ENCODE results near the gene CDC37.
"Not testable (repeated sequence)": the region's sequence is repeated elsewhere in the genome, so short reads cannot be mapped to it uniquely, and the experiment has no call there.

Gene CDC37

DNA sequence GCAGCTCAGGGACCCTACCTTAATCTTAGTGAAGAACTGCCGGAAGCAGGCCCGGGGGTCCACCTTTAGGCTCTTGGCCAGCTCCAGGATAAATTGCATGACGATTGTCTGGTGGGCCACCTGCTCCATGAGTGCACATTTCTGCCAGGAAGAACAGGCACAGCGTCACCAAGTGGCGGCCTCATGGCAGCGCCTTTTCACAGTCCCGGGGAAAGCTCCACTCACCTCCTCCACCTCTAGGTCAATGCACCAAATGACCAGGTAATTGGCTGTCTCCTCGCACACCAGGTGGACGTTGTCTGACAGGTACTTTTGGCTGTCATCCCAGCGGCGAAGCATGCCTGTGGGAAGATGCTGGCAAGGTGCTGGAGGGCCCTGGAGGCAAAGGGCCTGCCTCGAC, 8.3 kb downstream of the CDC37 start:
- no peak for DNase-seq (ENCODE audit: low spot score)

DNA sequence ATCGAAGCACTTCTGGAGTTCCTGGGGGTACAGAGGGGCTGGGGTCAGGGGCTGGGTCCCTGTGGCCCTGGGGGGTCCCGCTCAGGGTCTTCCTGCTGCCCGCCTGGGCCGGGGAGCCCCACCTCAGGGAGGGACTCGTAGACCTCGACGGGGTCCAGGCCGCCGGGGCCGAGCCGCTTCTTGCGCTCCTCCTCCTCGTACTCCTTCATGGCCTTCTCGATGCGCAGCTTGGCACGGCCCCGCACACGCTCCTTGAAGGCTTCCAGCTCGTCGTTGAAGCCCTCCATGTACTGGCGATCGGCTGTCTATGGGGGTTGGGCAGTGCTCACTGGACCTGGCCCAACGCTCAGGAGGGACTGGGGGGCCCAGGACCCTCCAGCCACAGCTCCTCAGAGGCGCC, 10.2 kb downstream of the CDC37 start:
- DNase-seq (ENCODE audit: low spot score) = no peak

DNA sequence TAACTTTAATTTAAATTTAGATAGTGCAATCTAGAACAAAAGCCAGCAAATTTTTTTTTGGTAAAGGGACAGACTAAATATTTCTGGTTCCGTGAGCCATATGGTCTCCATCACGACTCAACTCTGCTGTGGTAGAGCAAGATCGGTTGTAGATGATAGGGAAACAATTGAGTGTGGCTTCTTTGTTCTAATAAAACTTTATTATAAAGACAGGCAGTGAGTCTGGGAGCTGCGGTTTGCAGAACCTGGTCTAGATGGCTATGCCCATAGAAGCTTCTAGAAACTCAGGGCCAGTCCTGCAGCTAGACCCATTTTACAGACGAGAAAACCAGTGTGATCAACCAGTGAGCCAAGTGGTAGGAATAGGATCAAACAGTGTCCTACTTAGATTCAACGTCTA, 11.2 kb downstream of the CDC37 start:
- DNase-seq (ENCODE audit: low spot score) = no peak

DNA sequence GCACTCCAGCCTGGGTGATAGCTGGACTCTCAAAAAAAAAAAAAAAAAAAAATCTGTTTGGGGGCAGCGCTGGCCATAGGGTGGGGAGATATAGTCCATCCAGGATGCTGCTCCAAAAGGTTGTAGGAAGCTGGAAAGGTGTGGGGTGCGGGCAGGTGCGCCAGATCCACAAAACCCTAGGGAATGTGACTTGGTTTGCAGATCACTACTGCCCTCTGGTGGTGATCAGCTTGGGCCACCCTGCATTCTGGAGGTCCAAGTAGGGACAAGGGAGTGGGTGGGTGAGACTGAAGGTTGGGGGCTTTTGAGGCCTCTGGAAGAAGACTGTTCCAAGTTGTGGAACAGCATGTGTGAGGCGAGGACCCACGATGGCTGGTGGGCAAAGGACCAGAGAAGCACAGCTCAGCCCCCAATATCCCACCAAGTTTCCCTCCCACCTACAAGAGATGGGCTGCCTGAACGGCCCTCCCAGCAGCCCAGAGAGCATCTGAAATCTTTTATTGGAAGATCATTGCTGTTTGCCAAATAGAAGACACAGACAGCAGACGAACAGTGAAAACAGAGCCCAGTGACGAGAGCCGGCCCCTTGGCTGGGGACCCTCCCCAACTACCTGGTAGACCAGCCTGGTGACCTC, 12.6 kb downstream of the CDC37 start:
- DNase-seq (ENCODE audit: low spot score) = peak; percentile 81

DNA sequence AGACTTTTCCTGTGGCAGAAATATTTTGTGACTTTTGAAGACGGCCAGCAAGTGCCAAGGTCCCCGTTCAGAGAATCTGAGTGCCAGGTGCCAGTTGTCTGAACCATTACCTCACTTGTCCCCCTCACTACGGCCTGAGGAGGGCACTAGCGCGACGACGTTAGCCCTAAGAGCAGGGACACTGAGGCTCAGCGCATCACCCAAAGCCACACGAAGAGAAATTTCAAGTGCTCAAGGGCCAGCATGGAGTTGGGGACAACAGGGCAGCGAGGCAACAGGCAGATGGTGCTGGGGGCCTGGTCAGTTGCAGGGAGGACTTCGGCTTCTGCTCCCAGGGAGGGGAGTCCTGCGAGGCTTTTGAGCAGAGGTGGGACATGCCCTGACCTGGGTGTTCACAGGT, 13.5 kb downstream of the CDC37 start:
- DNase-seq (ENCODE audit: low spot score) = peak; percentile 21

DNA sequence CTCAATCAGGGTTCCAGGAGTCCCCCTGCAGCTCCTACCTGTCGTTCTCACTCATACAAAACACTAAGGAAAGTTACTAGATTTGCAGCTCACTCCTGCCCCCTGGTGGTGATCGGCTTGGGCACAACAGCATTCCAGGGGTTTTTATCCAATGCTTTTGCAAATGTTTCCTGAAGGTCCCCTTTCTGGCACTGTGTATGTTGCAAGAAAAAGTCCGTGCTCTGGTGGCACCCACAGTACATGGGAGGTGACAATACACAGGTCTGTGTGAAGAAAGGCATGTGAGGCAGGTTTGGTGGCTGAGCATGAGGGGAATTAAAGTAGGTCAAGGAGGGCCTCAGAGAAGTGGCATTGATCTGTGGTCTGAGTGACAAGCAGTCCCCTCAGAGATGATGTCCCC, 14.4 kb downstream of the CDC37 start:
- peak; percentile 88 for DNase-seq (ENCODE audit: low spot score)

DNA sequence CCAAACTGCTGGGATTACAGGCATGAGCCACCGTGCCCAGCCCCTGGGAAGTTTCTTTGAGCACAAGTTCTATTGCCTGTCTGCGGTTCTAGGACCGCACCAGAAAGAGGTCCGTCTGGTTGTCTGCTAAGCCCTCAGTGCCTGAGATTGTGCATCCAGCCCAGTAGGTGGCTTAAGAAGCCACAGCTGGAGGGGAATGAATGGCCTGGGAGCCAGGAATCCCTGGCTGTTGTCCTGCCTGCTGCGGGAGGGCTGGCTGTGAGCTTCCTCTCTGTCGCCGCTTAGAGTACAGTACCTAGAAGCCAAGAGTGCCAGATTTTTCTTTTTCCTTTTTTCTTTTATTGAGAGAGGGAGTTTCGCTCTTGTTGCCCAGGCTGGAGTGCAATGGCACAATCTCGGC, 18.8 kb downstream of the CDC37 start:
- no peak for DNase-seq (ENCODE audit: low spot score)

DNA sequence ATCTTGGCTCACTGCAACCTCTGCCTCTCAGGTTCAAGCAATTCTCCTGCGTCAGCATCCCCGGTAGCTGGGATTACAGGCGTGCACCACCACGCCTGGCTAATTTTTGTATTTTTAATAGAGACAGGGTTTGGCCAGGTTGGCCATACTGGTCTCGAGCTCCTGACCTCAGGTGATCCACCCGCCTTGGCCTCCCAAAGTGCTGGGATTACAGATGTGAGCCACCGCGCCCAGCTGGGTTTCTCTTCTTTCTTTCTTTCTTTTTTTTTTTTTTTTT, 20.2 kb downstream of the CDC37 start:
- DNase-seq (ENCODE audit: low spot score) = not testable (repeated sequence)

DNA sequence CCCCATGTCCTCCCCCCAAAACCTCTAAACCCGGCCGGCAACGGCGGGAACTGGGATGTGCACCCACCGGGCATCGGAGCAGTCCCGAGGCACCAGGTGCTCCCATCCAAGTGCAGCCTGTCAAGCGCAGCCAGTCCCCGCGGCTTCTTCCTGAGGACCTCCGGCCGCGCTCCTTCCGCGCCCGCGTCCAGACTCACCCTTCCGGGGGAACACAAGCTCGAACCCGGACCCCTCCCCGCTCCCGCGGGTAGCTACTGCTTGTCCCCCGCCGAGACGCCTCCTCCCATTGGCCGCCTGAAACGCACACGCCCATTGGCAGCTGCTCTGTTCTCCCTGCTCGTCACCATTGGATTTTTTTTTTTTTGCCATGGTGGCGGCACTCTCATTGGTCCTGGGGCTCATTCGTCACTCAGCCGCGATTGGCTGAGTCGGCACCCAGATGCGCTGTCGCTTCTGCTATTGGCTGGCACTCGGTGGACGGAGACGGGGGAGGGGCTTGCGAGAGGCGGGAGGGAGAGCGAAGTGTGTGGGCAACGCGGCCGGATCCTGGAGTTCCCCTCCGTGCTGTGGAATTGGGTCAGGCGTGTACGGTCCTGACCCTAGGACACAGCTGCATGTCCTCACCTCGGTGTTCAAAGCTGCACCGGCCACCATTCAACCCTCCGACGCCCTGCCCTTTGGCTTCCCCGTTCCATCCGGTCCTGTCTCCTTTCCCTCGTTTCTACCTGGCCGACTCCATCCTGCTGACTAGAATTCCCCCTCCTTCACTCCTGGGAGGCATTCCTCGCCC, 22.8 kb downstream of the CDC37 start, which contains the start of gene TYK2:
Gene TYK2 (minus strand): TSS at position 260 of the 790 bp plus-strand sequence. CDS start 2,166 bp downstream, outside the sequence.
- DNase-seq (ENCODE audit: low spot score) = peak; percentile 99

DNA sequence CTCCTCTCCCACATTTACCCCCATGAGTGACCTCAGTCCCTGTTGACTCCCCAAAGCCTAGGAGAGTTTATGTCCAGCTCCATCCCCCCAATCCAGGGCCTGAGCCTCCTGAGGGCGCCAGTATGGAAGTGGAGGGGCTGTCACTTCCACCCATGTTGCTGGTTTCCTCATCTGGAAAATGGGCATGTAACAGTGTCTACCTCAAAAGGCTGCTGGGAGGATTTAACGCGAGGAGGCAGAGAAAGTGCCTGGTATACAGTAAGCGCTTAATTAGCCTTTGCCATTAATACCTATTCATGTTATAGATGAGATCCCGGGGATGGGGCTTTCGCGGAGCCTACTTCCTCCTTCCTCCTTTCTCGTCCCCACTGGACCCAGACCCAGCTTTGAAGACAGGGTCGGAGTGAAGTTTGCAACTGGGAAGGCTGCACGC, 23.4 kb downstream of the CDC37 start:
- no peak for DNase-seq (ENCODE audit: low spot score)

DNA sequence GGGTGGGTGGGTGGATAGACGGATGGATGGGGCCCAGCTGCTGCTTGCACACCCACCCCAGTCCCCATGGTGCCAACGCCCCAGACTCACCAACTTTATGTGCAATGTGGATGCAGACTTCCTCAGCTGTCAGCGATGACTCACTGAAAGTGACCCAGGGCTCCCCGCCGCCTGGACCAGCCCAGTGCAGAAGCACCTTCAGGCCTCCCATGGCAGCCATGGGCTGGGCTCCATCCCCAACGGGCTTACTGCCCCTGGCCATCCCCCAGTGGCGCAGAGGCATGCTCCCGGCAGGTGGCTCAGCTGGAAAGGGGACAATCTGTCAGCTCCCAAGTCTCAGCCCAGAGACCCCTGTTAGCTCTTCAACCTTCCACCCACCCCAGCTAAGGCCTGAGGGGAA, 25.2 kb downstream of the CDC37 start:
- no peak for DNase-seq (ENCODE audit: low spot score)

DNA sequence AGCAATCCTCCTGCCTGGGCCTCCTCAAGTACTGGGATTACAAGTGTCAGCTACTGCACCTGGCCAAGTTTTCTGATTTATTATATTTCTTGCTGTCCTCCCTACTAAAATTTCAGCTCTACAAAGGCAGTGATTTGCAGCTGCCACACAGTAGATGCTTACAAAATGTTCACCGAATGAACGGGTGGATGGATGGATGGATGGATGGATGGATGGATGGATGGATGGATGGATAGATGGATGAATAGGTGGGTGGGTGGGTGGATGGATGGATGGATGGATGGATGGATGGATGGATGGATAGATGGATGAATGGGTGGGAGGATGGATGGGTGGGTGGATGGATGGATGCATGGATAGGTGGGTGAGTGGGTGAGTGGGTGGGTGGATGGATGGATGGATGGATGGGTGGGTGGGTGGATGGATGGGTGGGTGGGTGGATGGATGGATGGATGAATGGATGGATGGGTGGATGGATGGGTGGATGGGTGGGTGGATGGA, 26.2 kb downstream of the CDC37 start:
- not testable (repeated sequence) for DNase-seq (ENCODE audit: low spot score)

DNA sequence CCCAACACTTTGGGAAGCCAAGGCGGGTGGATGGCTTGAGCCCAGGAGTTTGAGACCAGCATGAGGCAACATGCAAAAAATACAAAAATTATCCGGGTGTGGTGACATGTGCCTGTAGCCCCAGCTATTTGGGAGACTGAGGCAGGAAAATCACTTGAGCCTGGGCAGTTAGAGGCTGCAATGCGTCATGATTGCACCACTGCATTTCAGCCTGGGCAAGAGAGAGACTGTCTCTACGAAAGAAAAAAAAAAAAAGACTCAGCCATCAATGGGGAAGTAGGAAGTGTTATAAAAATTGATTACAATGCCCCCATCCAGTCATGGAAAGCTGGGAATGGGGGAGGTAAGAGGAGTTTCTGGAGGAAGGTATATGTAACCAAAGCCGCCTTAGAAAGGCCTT, 28.4 kb downstream of the CDC37 start:
- DNase-seq (ENCODE audit: low spot score) = no peak

DNA sequence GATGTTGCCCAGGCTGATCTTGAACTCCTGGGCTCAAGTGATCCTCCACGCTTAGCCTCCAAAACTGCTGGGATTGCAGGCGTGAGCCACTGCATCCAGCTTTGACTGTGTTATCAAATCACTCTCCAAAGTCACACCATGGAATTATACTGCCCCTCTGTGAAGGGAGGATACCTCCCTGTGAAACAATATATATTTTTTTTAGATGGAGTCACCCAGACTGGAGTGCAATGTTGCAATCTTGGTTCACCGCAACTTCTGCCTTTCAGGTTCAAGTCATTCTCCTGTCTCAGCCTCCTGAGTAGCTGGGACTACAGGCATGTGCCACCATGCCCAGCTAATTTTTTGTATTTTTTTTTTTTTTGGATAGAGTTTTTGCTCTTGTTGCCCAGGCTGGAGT, 30.7 kb downstream of the CDC37 start:
- no peak for DNase-seq (ENCODE audit: low spot score)

DNA sequence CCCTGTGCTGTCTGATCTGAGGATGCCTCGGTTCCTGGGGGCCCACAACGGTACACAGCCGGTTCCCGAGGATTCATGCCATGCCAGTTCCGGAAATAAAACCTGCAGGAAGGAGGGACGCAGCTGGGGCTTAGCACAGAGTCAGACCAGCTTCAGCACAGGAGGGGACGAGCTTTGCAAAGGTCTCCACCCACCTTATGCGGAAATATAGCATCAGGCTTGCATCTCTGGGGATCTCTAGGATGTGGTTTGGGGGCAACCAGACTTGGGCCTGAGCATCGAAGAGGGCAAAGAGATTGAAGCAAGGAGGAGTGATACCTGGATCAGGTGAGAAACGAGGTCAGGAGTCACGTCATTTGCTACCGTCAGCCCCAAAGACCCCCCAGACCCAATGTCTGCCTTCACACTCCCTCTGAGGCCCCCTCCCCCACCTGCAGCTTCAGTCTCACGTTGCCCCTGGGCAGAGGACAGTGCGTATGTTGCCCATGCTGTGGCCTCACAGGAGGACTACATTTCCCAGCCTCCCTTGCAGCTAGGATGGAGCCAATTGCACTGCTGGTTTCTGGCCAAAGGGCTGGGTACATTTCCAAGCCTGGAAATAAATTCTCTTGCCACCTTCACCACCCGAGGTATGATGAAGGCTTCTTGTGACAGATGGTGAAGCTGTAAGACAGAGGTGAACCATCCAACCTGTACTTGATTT, 35.1 kb downstream of the CDC37 start:
- DNase-seq (ENCODE audit: low spot score) = no peak

DNA sequence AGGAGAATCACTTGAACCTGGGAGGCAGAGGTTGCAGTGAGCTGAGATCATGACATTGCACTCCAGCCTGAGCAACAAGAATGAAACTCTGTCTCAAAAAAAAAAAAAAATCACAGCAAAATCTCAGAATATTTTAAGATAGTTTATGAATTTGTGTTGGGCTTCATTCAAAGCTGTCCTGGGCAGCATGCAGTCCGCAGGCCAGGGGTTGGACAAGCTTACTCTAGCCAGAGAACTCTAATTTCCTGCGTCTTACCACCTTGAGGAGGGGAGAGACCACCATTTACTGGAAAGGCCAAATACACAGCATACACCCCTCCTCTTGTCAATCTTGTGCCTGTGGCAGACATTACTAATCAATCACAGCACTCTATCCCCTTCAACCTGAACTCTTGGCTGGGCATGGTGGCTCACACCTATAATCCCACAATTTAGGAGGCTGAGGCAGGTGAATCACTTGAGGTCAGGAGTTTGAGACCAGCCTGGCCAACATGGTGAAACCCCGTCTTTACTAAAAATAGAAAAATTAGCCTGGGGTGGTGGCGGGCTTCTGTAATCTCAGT, 36.3 kb downstream of the CDC37 start:
- DNase-seq (ENCODE audit: low spot score) = not testable (repeated sequence)

DNA sequence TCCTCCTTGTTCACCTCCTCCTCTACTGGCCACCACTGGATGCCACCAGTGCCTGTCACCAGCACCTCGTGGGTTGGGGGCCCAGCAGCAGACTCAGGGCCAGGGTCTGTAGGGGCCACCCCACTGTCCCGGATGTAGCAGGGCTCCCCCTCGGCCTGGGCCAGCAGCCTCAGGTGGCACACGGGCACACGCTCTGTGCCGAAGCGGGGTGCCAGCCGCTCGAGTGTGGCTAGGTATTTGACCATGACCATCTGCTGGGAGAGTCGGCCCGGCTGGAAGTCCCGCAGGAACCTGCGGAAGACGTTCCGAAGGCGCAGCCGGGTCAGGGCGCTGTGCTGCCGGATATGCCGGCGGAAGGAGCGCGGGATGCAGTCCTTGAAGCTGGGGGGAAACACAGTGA, 37.8 kb downstream of the CDC37 start:
- no peak for DNase-seq (ENCODE audit: low spot score)

DNA sequence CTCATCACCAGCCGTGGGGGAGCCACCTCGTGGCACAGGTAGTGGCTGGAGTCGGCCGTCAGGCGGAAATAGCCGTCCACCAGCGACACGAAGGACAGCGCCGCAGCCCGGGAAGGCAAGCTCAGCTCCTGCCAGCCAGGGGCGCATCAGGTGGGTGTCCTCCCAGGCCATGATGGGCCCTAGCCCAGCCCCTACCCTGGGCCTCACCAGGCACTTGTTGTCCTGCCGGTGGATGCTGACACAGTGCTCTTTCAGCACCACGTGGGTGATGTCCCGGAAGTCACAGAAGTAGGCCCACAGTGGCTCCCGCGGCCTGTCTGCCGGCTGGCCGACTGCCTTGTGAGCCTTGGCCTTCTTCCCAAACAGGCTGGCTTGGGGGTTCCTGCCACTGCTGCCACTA, 38.7 kb downstream of the CDC37 start:
- no peak for DNase-seq (ENCODE audit: low spot score)

DNA sequence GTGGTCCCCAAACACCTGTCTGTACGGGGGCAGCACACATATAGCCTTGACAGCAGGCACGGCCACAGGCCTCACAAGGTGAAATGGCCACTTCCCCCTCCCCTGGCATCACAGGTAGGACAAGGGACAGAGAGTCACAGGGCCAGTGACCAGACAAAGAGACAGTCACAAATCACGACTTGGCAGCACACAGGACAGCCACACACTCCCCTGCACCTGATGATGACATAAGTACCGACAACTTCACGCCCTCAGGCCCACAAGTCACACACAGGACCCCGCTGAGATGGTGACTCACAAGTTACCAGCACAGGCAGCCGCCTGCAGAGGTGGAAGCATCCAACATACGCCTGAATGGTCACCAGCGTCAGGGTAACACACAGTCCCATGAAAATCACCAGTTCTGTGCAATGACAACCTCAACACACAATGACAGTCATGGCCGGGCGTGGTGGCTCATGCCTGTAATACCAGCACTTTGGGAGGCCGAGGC, 39.5 kb downstream of the CDC37 start:
- no peak for DNase-seq (ENCODE audit: low spot score)

DNA sequence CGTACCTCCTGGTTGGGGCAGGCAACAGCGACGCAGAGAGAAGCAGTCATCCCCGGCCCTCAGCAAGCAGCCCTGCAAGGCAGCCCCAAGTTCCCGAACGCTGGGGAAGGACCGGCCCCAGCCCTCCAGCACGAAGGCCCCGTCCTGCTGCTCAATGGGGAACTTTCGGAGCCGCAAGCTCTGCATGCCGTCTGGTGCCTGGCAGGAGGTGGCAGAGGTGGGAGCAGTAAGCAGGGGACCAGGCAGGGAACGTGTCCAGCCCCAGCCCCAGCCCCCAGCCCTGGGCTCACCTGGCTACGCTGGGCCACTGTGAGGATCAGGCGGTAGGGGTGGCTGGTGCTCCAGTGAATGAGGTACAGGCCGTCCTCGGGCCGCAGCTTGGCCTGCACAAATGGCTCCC, 41.1 kb downstream of the CDC37 start:
- DNase-seq (ENCODE audit: low spot score) = no peak

DNA sequence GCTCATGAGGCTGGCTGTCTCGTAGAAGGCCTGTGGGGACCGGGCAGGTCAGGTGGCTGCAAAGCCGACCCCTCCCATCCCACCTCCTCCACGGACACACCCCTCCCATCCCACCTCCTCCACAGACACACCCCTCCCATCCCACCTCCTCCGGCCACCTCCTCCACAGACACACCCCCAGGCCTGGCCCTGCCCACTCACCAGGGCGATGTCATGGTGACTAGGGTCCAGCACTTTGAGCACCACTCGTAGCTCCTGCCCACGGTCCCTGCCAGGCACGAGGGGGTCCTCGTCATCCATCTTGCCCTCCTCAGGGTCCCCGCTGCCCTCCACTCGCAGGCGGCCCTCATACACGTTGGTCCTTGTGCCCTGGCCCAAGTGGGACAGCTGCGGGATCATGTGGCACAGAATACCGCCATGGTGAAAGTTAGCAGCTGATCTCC, 41.8 kb downstream of the CDC37 start:
- DNase-seq (ENCODE audit: low spot score) = no peak

DNA sequence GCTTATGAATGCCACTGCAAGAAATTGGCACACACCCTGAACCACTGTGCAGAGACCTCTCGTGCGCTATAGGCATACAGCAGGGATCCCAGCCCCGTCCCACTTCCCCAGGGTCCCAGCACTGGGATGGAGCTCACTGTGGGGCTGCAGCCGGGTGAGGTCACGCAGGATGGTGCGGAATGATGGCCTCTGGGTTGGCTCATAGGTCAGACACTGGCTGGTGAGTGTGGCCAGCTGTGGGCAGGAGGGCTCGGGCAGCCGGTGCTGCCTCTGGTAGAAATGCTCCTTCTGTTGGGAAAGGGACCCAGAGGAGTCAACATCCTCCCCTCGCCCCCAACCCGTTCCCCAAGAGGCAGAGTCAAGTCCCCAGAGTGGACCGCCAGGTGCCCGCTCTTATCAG, 46.9 kb downstream of the CDC37 start:
- no peak for DNase-seq (ENCODE audit: low spot score)

Data from hematopoietic multipotent progenitor cell treated with erythropoietin and hydrocortisone succinate and interleukin-3 and kit ligand, for 15 days (in vitro differentiated cells).